Natural killer cell (primary cell): ENCODE data around the gene WRNIP1. TPM values are rescaled to one million over a fixed set of nuclear protein-coding genes. Genes with fewer than 3 reads are reported as not detected.

Experiments used
- ATAC-seq, 3 donors: fragments of 150-1000 bp in 2 of 3; fragments of 200-7000 bp in 1 of 3; cut with Tn5 transposase; 1 replicate in 1 of 3; 2 replicates in 2 of 3; pipeline ENCODE4 v1.10.0; 2021; ENCODE audit warnings: mild to moderate bottlenecking in 2 of 3, moderate library complexity in 2 of 3
- DNase-seq, 2 donors: peaks; one replicate each; pipeline versions ENCODE4 v3.0.0 to v3.0.0-alpha.2; 2013 to 2021; ENCODE audit warnings: mixed read lengths in 1 of 2
- H3K27ac ChIP-seq: one replicate; pipeline ENCODE4 v1.5.1; 2013; ENCODE audit warnings: mild to moderate bottlenecking, low read length
- H3K27me3 ChIP-seq: one replicate; pipeline ENCODE4 v1.6.1; 2013; ENCODE audit warnings: low read length; ENCODE audit not compliant: control insufficient read depth, insufficient read depth
- H3K36me3 ChIP-seq: one replicate; pipeline ENCODE4 v1.6.1; 2013; ENCODE audit warnings: low read length; ENCODE audit not compliant: control insufficient read depth, insufficient read depth
- H3K4me1 ChIP-seq: one replicate; pipeline ENCODE4 v1.6.1; 2013; ENCODE audit warnings: low read length; ENCODE audit not compliant: control insufficient read depth, insufficient read depth
- H3K4me3 ChIP-seq: one replicate; pipeline ENCODE4 v1.5.1; 2013; ENCODE audit warnings: low read length
- H3K9me3 ChIP-seq: one replicate; pipeline ENCODE4 v1.6.1; 2013; ENCODE audit warnings: low read length; ENCODE audit not compliant: control insufficient read depth, insufficient read depth
- H3K27ac Mint-ChIP-seq, 2 donors: one replicate each; pipeline ENCODE4 v1.8.0; 2022; ENCODE audit warnings: mild to moderate bottlenecking in 2 of 2, mixed read lengths in 2 of 2, moderate library complexity in 1 of 2
- H3K27me3 Mint-ChIP-seq, 2 donors: one replicate each; pipeline ENCODE4 v1.8.0; 2022; ENCODE audit warnings: low read depth in 2 of 2, mixed read lengths in 2 of 2
- H3K36me3 Mint-ChIP-seq: one replicate; pipeline ENCODE4 v1.8.0; 2022; ENCODE audit warnings: mixed read lengths
- H3K4me1 Mint-ChIP-seq, 2 donors: one replicate each; pipeline ENCODE4 v1.8.0; 2022; ENCODE audit warnings: mixed read lengths in 2 of 2
- H3K4me3 Mint-ChIP-seq: one replicate; pipeline ENCODE4 v1.8.0; 2022; ENCODE audit warnings: mild to moderate bottlenecking, moderate library complexity, mixed read lengths
- H3K9me3 Mint-ChIP-seq, 2 donors: one replicate each; pipeline ENCODE4 v1.8.0; 2022; ENCODE audit warnings: mixed read lengths in 2 of 2
- CTCF ChIP-seq: fragments of 200-600 bp; IDR thresholded peaks from one replicate; pipeline ENCODE4 v1.8.0; 2022; ENCODE audit warnings: antibody characterized with exemption
- WGBS: methylation state at CpG from one replicate; pipeline ENCODE4 v1.1.7; 2013; ENCODE audit warnings: missing lambda C conversion rate; ENCODE audit not compliant: insufficient coverage; 5-methylcytosine and 5-hydroxymethylcytosine counted together
- intact Hi-C: fragments of 100-400 bp; cut with micrococcal nuclease; formaldehyde crosslinking; loops from one replicate; pipeline ENCODE4 v1.14.2; 2022
- total RNA-seq, 4 donors: library from RNA; stranded (reverse); fragments of 120-200 nt in 1 of 4; gene quantifications; one replicate each; pipeline versions ENCODE4 v1.2.3 to v1.2.4, GENCODE V29; 2013 to 2022

Gene WRNIP1
- total RNA-seq, 3 donors from 2014 or later (not counting 1 experiment from before 2014, with no cell fraction given) = 27.9 to 34.8 (median 30.5) TPM

- Histone ChIP-seq H3K9me3 (no peaks in the 10 kb centered on the region), H3K27me3 (no peaks in the 10 kb centered on the region), H3K36me3 (peaks cover 3% of the 10 kb centered on the region), H3K4me1 (peaks cover 51% of the 10 kb centered on the region), H3K4me3 (no peak overlapping the region), H3K27ac (peak overlapping the region; percentile 17)
- Mint-ChIP-seq H3K27ac (peak overlapping the region; percentile 93 to 94), H3K36me3 (no peaks in the 10 kb centered on the region), H3K4me1 (peaks cover 46 to 49% of the 10 kb centered on the region in 2 donors), H3K27me3 (no peaks in the 10 kb centered on the region), H3K4me3 (peak overlapping the region; percentile 85), H3K9me3 (no peaks in the 10 kb centered on the region)
- DNase-seq (no peak), ATAC-seq (peak; percentile 16 to 41 (median 25))
- 60% methylated on average over 3 of the region's 4 CpGs for WGBS
- no peak for TF ChIP-seq CTCF
- intact Hi-C loops = loop anchor here (1.0 to 10.0 kb wide), 6 partner anchors 51 to 263 kb away; no protein-coding TSS in a partner anchor
Measured at GRCh38 chr6:2791450-2791974, 26.3 kb downstream of the WRNIP1 start.

GRCh38 chr6:2792330-2793110 lies 27.3 kb downstream of the WRNIP1 start:
- WGBS = 88% methylated on average over 17 of the region's 17 CpGs
- H3K4me3 ChIP-seq = no peak overlapping the region
- TF ChIP-seq CTCF = no peak
- peak overlapping the region; percentile 73 for H3K27ac ChIP-seq
- DNase-seq = no peak
- Mint-ChIP-seq H3K27me3 (no peaks in the 10 kb centered on the region), H3K27ac (peak overlapping the region; percentile 93 to 94), H3K9me3 (no peaks in the 10 kb centered on the region), H3K36me3 (no peaks in the 10 kb centered on the region), H3K4me1 (peaks cover 52 to 56% of the 10 kb centered on the region in 2 donors), H3K4me3 (peak overlapping the region; percentile 67)
- H3K9me3 ChIP-seq = no peaks in the 10 kb centered on the region
- ATAC-seq = no peak
- no peaks in the 10 kb centered on the region for H3K27me3 ChIP-seq
- peaks cover 60% of the 10 kb centered on the region for H3K4me1 ChIP-seq
- peaks cover 3% of the 10 kb centered on the region for H3K36me3 ChIP-seq
- intact Hi-C loops = loop anchor here (5.0 to 10.0 kb wide), 3 partner anchors 65 to 262 kb away; no protein-coding TSS in a partner anchor

GRCh38 chr6:2793534-2794151 lies 28.4 kb downstream of the WRNIP1 start:
- H3K4me3 ChIP-seq = no peak overlapping the region
- no peaks in the 10 kb centered on the region for H3K9me3 ChIP-seq
- peaks cover 67% of the 10 kb centered on the region for H3K4me1 ChIP-seq
- Mint-ChIP-seq H3K36me3 (no peaks in the 10 kb centered on the region), H3K4me3 (peak overlapping the region; percentile 67), H3K27me3 (no peaks in the 10 kb centered on the region), H3K27ac (peak overlapping the region; percentile 93 to 94), H3K9me3 (no peaks in the 10 kb centered on the region), H3K4me1 (peaks cover 52 to 56% of the 10 kb centered on the region in 2 donors)
- H3K27me3 ChIP-seq = no peaks in the 10 kb centered on the region
- intact Hi-C loops = loop anchor here (5.0 to 10.0 kb wide), 3 partner anchors 64 to 261 kb away; no protein-coding TSS in a partner anchor
- no peak for TF ChIP-seq CTCF
- ATAC-seq (peak; percentile 62 to 68 (median 65)), DNase-seq (peak in 1 of 2 donors; percentile 50)
- peak overlapping the region; percentile 73 for H3K27ac ChIP-seq
- 20% methylated on average over 8 of the region's 9 CpGs for WGBS
- H3K36me3 ChIP-seq = no peaks in the 10 kb centered on the region
